T-helper 2 cell treated with Interferon-gamma antibody and Interleukin-4, amounts not matched to agents 100 ng/mL and 5 ng/mL, for 36 hours (primary cell): ENCODE measurements around the gene FAM204A. TPM values are rescaled to one million over a fixed set of nuclear protein-coding genes. Genes with fewer than 3 reads are reported as not detected.

ENCODE experiments used
- intact Hi-C: fragments of 100-400 bp; cut with micrococcal nuclease; formaldehyde crosslinking; loops from one replicate; pipeline ENCODE4 v1.15.1; 2023
- total RNA-seq: library from RNA; stranded (reverse); gene quantifications from 2 replicates; pipeline ENCODE4 v1.2.3, GENCODE V29; 2022

FAM204A gene
- total RNA-seq, result 52.6 and 59.0 TPM in 2 replicates

- intact Hi-C loops, result loop anchor here (1.0 to 2.0 kb wide), 3 partner anchors 295 to 967 kb away; partner anchors contain the start of genes PDZD8 and RAB11FIP2
Observed at GRCh38 chr10:118341791-118342637, at the start of gene FAM204A. Gene FAM204A, minus strand, starts transcription at chr10:118342324. Its CDS starts 5,909 bp downstream, at chr10:118336415.

- intact Hi-C loops, result no loop called here
Observed at GRCh38 chr10:118383699-118384098, 41.6 kb upstream of the FAM204A start.

- intact Hi-C loops, result no loop called here
Observed at GRCh38 chr10:118383063-118383689, 41.1 kb upstream of the FAM204A start.

- intact Hi-C loops, result no loop called here
Observed at GRCh38 chr10:118374404-118374803, 32.3 kb upstream of the FAM204A start.

- intact Hi-C loops, result no loop called here
Observed at GRCh38 chr10:118373786-118374185, 31.7 kb upstream of the FAM204A start.

- intact Hi-C loops, result no loop called here
Observed at GRCh38 chr10:118370499-118370898, 28.4 kb upstream of the FAM204A start.

- intact Hi-C loops, result no loop called here
Observed at GRCh38 chr10:118369641-118370205, 27.6 kb upstream of the FAM204A start.

- intact Hi-C loops, result no loop called here
Observed at GRCh38 chr10:118365702-118366101, 23.6 kb upstream of the FAM204A start.

- intact Hi-C loops, result no loop called here
Observed at GRCh38 chr10:118362103-118362502, 20.0 kb upstream of the FAM204A start.

- intact Hi-C loops, result no loop called here
Observed at GRCh38 chr10:118358327-118358726, 16.2 kb upstream of the FAM204A start.

- intact Hi-C loops, result no loop called here
Observed at GRCh38 chr10:118357841-118358240, 15.7 kb upstream of the FAM204A start.

GRCh38 chr10:118356628-118357027 lies 14.5 kb upstream of the FAM204A start:
- intact Hi-C loops, result no loop called here

- intact Hi-C loops, result no loop called here
Observed at GRCh38 chr10:118355234-118355633, 13.1 kb upstream of the FAM204A start.

GRCh38 chr10:118349235-118349634 lies 7.1 kb upstream of the FAM204A start:
- intact Hi-C loops, result no loop called here

GRCh38 chr10:118343549-118343948 lies 1.4 kb upstream of the FAM204A start:
- intact Hi-C loops, result no loop called here

- intact Hi-C loops, result no loop called here
Observed at GRCh38 chr10:118343115-118343514, 991 bp upstream of the FAM204A start.

- intact Hi-C loops, result loop anchor here (1.0 kb wide), 2 partner anchors 413 to 967 kb away; partner anchors contain the start of gene PDZD8
Observed at GRCh38 chr10:118342638-118343020, 505 bp upstream of the FAM204A start.

- intact Hi-C loops, result loop anchor here (2.0 kb wide), 1 partner anchor 294 kb away; the partner anchor contains the start of gene RAB11FIP2
Observed at GRCh38 chr10:118340486-118340885, 1.6 kb downstream of the FAM204A start.

- intact Hi-C loops, result no loop called here
Observed at GRCh38 chr10:118339111-118339510, 3.0 kb downstream of the FAM204A start.

GRCh38 chr10:118337356-118337755 lies 4.8 kb downstream of the FAM204A start:
- intact Hi-C loops, result no loop called here

- intact Hi-C loops, result no loop called here
Observed at GRCh38 chr10:118333871-118334270, 8.3 kb downstream of the FAM204A start.
